H7 (cell line): Measurements from ENCODE around the gene SLC39A11. TPM values are rescaled to one million over a fixed set of nuclear protein-coding genes. Genes with fewer than 3 reads are reported as not detected.

Source experiments
- DNase-seq: peaks from one replicate; pipeline ENCODE4 v3.0.0; 2012
- H3K27me3 ChIP-seq: 2 replicates; pipeline ENCODE4 v1.6.0; 2011; ENCODE audit warnings: mild to moderate bottlenecking, low read length; ENCODE audit not compliant: control insufficient read depth, insufficient read depth
- H3K36me3 ChIP-seq: replicated peaks from 2 replicates; pipeline ENCODE4 v1.5.1; 2011; ENCODE audit warnings: low read length; ENCODE audit not compliant: control insufficient read depth, insufficient read depth
- H3K4me3 ChIP-seq: 2 replicates; pipeline ENCODE4 v1.5.1; 2011; ENCODE audit warnings: low read depth, mild to moderate bottlenecking, control low read depth, low read length, moderate library complexity; ENCODE audit not compliant: insufficient read depth
- total RNA-seq: library from RNA; depleted of rRNA; stranded (reverse); fragments of >200 nt; shearing (Covaris generic); gene quantifications from 2 replicates; pipeline ENCODE4 v1.2.3, GENCODE V29; 2014

Gene SLC39A11
- total RNA-seq, 1 experiment from 2014 or later = 6.8 TPM

- Histone ChIP-seq H3K36me3 (no peaks in the 10 kb centered on the region), H3K27me3 (no peaks in the 10 kb centered on the region), H3K4me3 (no peak overlapping the region)
- DNase-seq = no peak
Observed at GRCh38 chr17:72865954-72866353, 226.5 kb downstream of the SLC39A11 start.

- DNase-seq = no peak
Observed at GRCh38 chr17:72863526-72864211, 228.8 kb downstream of the SLC39A11 start.

GRCh38 chr17:72862276-72862999 is 230.1 kb downstream of the SLC39A11 start:
- Histone ChIP-seq H3K36me3 (no peaks in the 10 kb centered on the region), H3K27me3 (no peaks in the 10 kb centered on the region), H3K4me3 (no peak overlapping the region)
- no peak for DNase-seq

More at GRCh38 chr17:72863526-72864211, 228.8 kb downstream of the SLC39A11 start:
- Histone ChIP-seq H3K36me3 (no peaks in the 10 kb centered on the region), H3K27me3 (no peaks in the 10 kb centered on the region), H3K4me3 (no peak overlapping the region)

- no peak for DNase-seq
- H3K4me3 ChIP-seq = no peak overlapping the region
- no peaks in the 10 kb centered on the region for H3K27me3 ChIP-seq
- H3K36me3 ChIP-seq = no peaks in the 10 kb centered on the region
Observed at GRCh38 chr17:72861811-72862210, 230.7 kb downstream of the SLC39A11 start.

- no peak for DNase-seq
- no peaks in the 10 kb centered on the region for H3K27me3 ChIP-seq
- no peaks in the 10 kb centered on the region for H3K36me3 ChIP-seq
- H3K4me3 ChIP-seq = no peak overlapping the region
Observed at GRCh38 chr17:72860778-72861177, 231.7 kb downstream of the SLC39A11 start.

GRCh38 chr17:72858826-72859495 is 233.5 kb downstream of the SLC39A11 start:
- no peak overlapping the region for H3K4me3 ChIP-seq
- no peaks in the 10 kb centered on the region for H3K27me3 ChIP-seq
- DNase-seq = no peak
- no peaks in the 10 kb centered on the region for H3K36me3 ChIP-seq

- Histone ChIP-seq H3K27me3 (no peaks in the 10 kb centered on the region), H3K36me3 (no peaks in the 10 kb centered on the region), H3K4me3 (no peak overlapping the region)
- DNase-seq = no peak
Observed at GRCh38 chr17:72853440-72854415, 238.8 kb downstream of the SLC39A11 start.

- DNase-seq = no peak
- Histone ChIP-seq H3K36me3 (no peaks in the 10 kb centered on the region), H3K27me3 (no peaks in the 10 kb centered on the region), H3K4me3 (no peak overlapping the region)
Observed at GRCh38 chr17:72852277-72852938, 240.1 kb downstream of the SLC39A11 start.

- Histone ChIP-seq H3K36me3 (no peaks in the 10 kb centered on the region), H3K4me3 (no peak overlapping the region), H3K27me3 (no peaks in the 10 kb centered on the region)
- DNase-seq = no peak
Observed at GRCh38 chr17:72850410-72851118, 241.9 kb downstream of the SLC39A11 start.

- DNase-seq = no peak
- Histone ChIP-seq H3K4me3 (no peak overlapping the region), H3K36me3 (no peaks in the 10 kb centered on the region), H3K27me3 (no peaks in the 10 kb centered on the region)
Observed at GRCh38 chr17:72846399-72846798, 246.1 kb downstream of the SLC39A11 start.

- H3K27me3 ChIP-seq = no peaks in the 10 kb centered on the region
- H3K4me3 ChIP-seq = no peak overlapping the region
- no peaks in the 10 kb centered on the region for H3K36me3 ChIP-seq
- DNase-seq = no peak
Observed at GRCh38 chr17:72843591-72843990, 248.9 kb downstream of the SLC39A11 start.

- no peaks in the 10 kb centered on the region for H3K27me3 ChIP-seq
Observed at GRCh38 chr17:72840019-72840418, 252.5 kb downstream of the SLC39A11 start.

GRCh38 chr17:72839131-72839725 is 253.3 kb downstream of the SLC39A11 start:
- Histone ChIP-seq H3K27me3 (no peaks in the 10 kb centered on the region), H3K36me3 (no peaks in the 10 kb centered on the region)
- no peak for DNase-seq

More at GRCh38 chr17:72840019-72840418, 252.5 kb downstream of the SLC39A11 start:
- H3K4me3 ChIP-seq = no peak overlapping the region
- no peak for DNase-seq
- H3K36me3 ChIP-seq = no peaks in the 10 kb centered on the region

More at GRCh38 chr17:72839131-72839725, 253.3 kb downstream of the SLC39A11 start:
- no peak overlapping the region for H3K4me3 ChIP-seq
